HEK293 (cell line): ENCODE data around the gene BCORL1.

Experiments
- CTCF ChIA-PET: fragments of 350-600 bp; formaldehyde crosslinking; extraction: SDS; loops from one replicate; lab custom pipeline; 2021; ENCODE audit warnings: antibody characterized with exemption; lab: Yijun Ruan, JAX
- POLR2A ChIA-PET: fragments of 300-600 bp; formaldehyde crosslinking; extraction: SDS; loops from one replicate; lab custom pipeline; 2020; ENCODE audit warnings: antibody characterized with exemption, inconsistent platforms; lab: Yijun Ruan, JAX
- H3K27ac ChIP-seq: fragments of 200-500 bp; sonication (Bioruptor generic); 2 replicates; pipeline ENCODE4 v1.5.1; 2014; ENCODE audit warnings: low read depth, low read length, control low read depth, inconsistent platforms; ENCODE audit errors: extremely low read depth
- H3K36me3 ChIP-seq, 2 experiments: fragments of 200-500 bp in 1 of 2; sonication (Bioruptor generic) in 1 of 2; 1 replicate in 1 of 2; 2 replicates in 1 of 2; pipeline ENCODE4 v1.5.1; 2014 to 2017; ENCODE audit warnings: inconsistent platforms in 2 of 2, low read length in 2 of 2; ENCODE audit not compliant: control insufficient read depth in 2 of 2, insufficient read depth in 1 of 2
- H3K4me1 ChIP-seq: fragments of 200-500 bp; sonication (Bioruptor generic); 2 replicates; pipeline ENCODE4 v1.5.1; 2014; ENCODE audit warnings: mild to moderate bottlenecking, low read length, inconsistent platforms; ENCODE audit not compliant: control insufficient read depth, insufficient read depth
- H3K4me3 ChIP-seq: 2 replicates; pipeline ENCODE4 v1.5.1; 2011; ENCODE audit warnings: low read depth, mild to moderate bottlenecking, control low read depth, low read length, moderate library complexity
- H3K9me3 ChIP-seq: fragments of 200-500 bp; sonication (Bioruptor generic); 2 replicates; pipeline ENCODE4 v1.5.1; 2014; ENCODE audit warnings: low read depth, low read length, inconsistent platforms; ENCODE audit not compliant: control insufficient read depth, insufficient read depth
- CTCF ChIP-seq: fragments of 450-650 bp; formaldehyde crosslinking; IDR thresholded peaks from 2 replicates; pipeline ENCODE4 v1.5.1; 2016; ENCODE audit warnings: missing biosample characterization, missing genetic modification characterization
- EGR2 ChIP-seq: fragments of 450-650 bp; formaldehyde crosslinking; IDR thresholded peaks from 2 replicates; pipeline ENCODE4 v1.5.1; 2016; ENCODE audit warnings: low read depth, missing biosample characterization, missing genetic modification characterization
- MYNN ChIP-seq: fragments of 450-650 bp; formaldehyde crosslinking; IDR thresholded peaks from 2 replicates; pipeline ENCODE4 v1.5.1; 2016; ENCODE audit warnings: missing biosample characterization, missing genetic modification characterization, borderline replicate concordance
- MZF1 ChIP-seq: fragments of 450-650 bp; formaldehyde crosslinking; IDR thresholded peaks from 2 replicates; pipeline ENCODE4 v1.5.1; 2017; ENCODE audit warnings: missing biosample characterization, missing genetic modification characterization, borderline replicate concordance
- RBAK ChIP-seq: fragments of 450-650 bp; formaldehyde crosslinking; IDR thresholded peaks from 2 replicates; pipeline ENCODE4 v1.5.1; 2016; ENCODE audit warnings: missing biosample characterization, missing genetic modification characterization
- REPIN1 ChIP-seq: fragments of 450-650 bp; formaldehyde crosslinking; IDR thresholded peaks from 2 replicates; pipeline ENCODE4 v1.5.1; 2017; ENCODE audit warnings: missing biosample characterization, missing genetic modification characterization, low read depth
- SALL2 ChIP-seq: fragments of 450-650 bp; formaldehyde crosslinking; IDR thresholded peaks from 2 replicates; pipeline ENCODE4 v1.5.0; 2017; ENCODE audit warnings: missing biosample characterization, mild to moderate bottlenecking, missing genetic modification characterization, borderline replicate concordance
- SCRT1 ChIP-seq: fragments of 450-650 bp; formaldehyde crosslinking; IDR thresholded peaks from 2 replicates; pipeline ENCODE4 v1.5.1; 2016; ENCODE audit warnings: missing biosample characterization, missing genetic modification characterization, borderline replicate concordance
- YY1 ChIP-seq: fragments of 450-650 bp; formaldehyde crosslinking; IDR thresholded peaks from 2 replicates; pipeline ENCODE4 v1.5.1; 2018; ENCODE audit warnings: missing biosample characterization, missing genetic modification characterization
- ZNF155 ChIP-seq: fragments of 450-650 bp; formaldehyde crosslinking; IDR thresholded peaks from 2 replicates; pipeline ENCODE4 v1.5.1; 2016; ENCODE audit warnings: missing biosample characterization, missing genetic modification characterization
- ZNF19 ChIP-seq: fragments of 450-650 bp; formaldehyde crosslinking; IDR thresholded peaks from 2 replicates; pipeline ENCODE4; 2016; ENCODE audit warnings: missing biosample characterization, missing genetic modification characterization, low read depth
- ZNF2 ChIP-seq: fragments of 450-650 bp; formaldehyde crosslinking; IDR thresholded peaks from 2 replicates; pipeline ENCODE4 v1.5.1; 2016; ENCODE audit warnings: missing biosample characterization, missing genetic modification characterization
- ZNF292 ChIP-seq: fragments of 450-650 bp; formaldehyde crosslinking; IDR thresholded peaks from 2 replicates; pipeline ENCODE4 v1.5.1; 2016; ENCODE audit warnings: low read depth, missing biosample characterization, missing genetic modification characterization, borderline replicate concordance
- ZNF302 ChIP-seq: fragments of 450-650 bp; formaldehyde crosslinking; IDR thresholded peaks from 2 replicates; pipeline ENCODE4 v1.5.1; 2016; ENCODE audit warnings: missing biosample characterization, missing genetic modification characterization, low read depth
- ZNF391 ChIP-seq: fragments of 450-650 bp; formaldehyde crosslinking; IDR thresholded peaks from 2 replicates; pipeline ENCODE4 v1.5.1; 2016; ENCODE audit warnings: low read depth, missing biosample characterization, missing genetic modification characterization, borderline replicate concordance
- ZNF404 ChIP-seq: fragments of 450-650 bp; formaldehyde crosslinking; IDR thresholded peaks from 2 replicates; pipeline ENCODE4 v1.5.1; 2017; ENCODE audit warnings: missing biosample characterization, missing genetic modification characterization
- ZNF416 ChIP-seq: fragments of 450-650 bp; formaldehyde crosslinking; IDR thresholded peaks from 2 replicates; pipeline ENCODE4 v1.5.1; 2016; ENCODE audit warnings: missing biosample characterization, missing genetic modification characterization
- ZNF548 ChIP-seq: fragments of 450-650 bp; formaldehyde crosslinking; IDR thresholded peaks from 2 replicates; pipeline ENCODE4 v1.5.1; 2016; ENCODE audit warnings: missing biosample characterization, missing genetic modification characterization
- ZNF558 ChIP-seq: fragments of 450-650 bp; formaldehyde crosslinking; IDR thresholded peaks from 2 replicates; pipeline ENCODE4 v1.5.1; 2016; ENCODE audit warnings: missing biosample characterization, missing genetic modification characterization
- ZNF623 ChIP-seq: fragments of 450-650 bp; formaldehyde crosslinking; IDR thresholded peaks from 2 replicates; pipeline ENCODE4 v1.5.1; 2016; ENCODE audit warnings: missing biosample characterization, missing genetic modification characterization
- ZNF645 ChIP-seq: fragments of 450-650 bp; formaldehyde crosslinking; IDR thresholded peaks from 2 replicates; pipeline ENCODE4; 2016; ENCODE audit warnings: missing biosample characterization, missing genetic modification characterization
- ZNF76 ChIP-seq: fragments of 450-650 bp; formaldehyde crosslinking; IDR thresholded peaks from 2 replicates; pipeline ENCODE4; 2016; ENCODE audit warnings: low read depth, missing biosample characterization, missing genetic modification characterization, borderline replicate concordance
- ZSCAN23 ChIP-seq: fragments of 450-650 bp; formaldehyde crosslinking; IDR thresholded peaks from 2 replicates; pipeline ENCODE4 v1.5.1; 2016; ENCODE audit warnings: missing biosample characterization, missing genetic modification characterization
- TF ChIP-seq, protein P1 (sequence below): fragments of 450-650 bp; formaldehyde crosslinking; IDR thresholded peaks from 2 replicates; pipeline ENCODE4 v1.5.1; 2016; ENCODE audit warnings: missing biosample characterization, missing genetic modification characterization
- TF ChIP-seq, protein P2 (sequence below): fragments of 450-650 bp; IDR thresholded peaks from 2 replicates; pipeline ENCODE4 v1.5.1; 2018; ENCODE audit warnings: missing biosample characterization, missing genetic modification characterization

Gene BCORL1

GRCh38 chrX:130049821-130050220 lies 67.4 kb downstream of the BCORL1 start:
- H3K4me3 ChIP-seq: no peak overlapping the region
- no peaks in the 10 kb centered on the region for H3K9me3 ChIP-seq
- POLR2A ChIA-PET: no interaction called here
- peaks cover 40 to 79% of the 10 kb centered on the region in 2 experiments for H3K36me3 ChIP-seq
- no peaks in the 10 kb centered on the region for H3K4me1 ChIP-seq
- H3K27ac ChIP-seq: no peak overlapping the region
- TF ChIP-seq CTCF (tag by site-specific recombination) (no peak), ZNF2 (tag by site-specific recombination) (no peak), SCRT1 (tag by site-specific recombination) (no peak), SALL2 (tag by site-specific recombination) (no peak), YY1 (tag by site-specific recombination) (no peak), ZSCAN23 (tag by site-specific recombination) (no peak), ZNF623 (tag by site-specific recombination) (no peak), ZNF391 (tag by site-specific recombination) (no peak), ZNF155 (no peak), ZNF302 (no peak)
- TF ChIP-seq, all 188 proteins: peak for 0
- CTCF ChIA-PET: no interaction called here

- no peak overlapping the region for H3K4me3 ChIP-seq
- no peaks in the 10 kb centered on the region for H3K9me3 ChIP-seq
- H3K27ac ChIP-seq: no peak overlapping the region
- POLR2A ChIA-PET: no interaction called here
- H3K36me3 ChIP-seq: peaks cover 27 to 79% of the 10 kb centered on the region in 2 experiments
- no peak for TF ChIP-seq MYNN (tag by site-specific recombination)
- no peak for TF ChIP-seq ZNF548
- TF ChIP-seq ZNF558 (tag by site-specific recombination): no peak
- no peak for TF ChIP-seq ZNF404 (tag by site-specific recombination)
- no peak for TF ChIP-seq ZNF19 (tag by site-specific recombination)
- TF ChIP-seq ZNF76 (tag by site-specific recombination): no peak
- TF ChIP-seq ZNF292 (tag by site-specific recombination): no peak
- no peak for TF ChIP-seq ZNF645
- TF ChIP-seq ZSCAN23 (tag by site-specific recombination): no peak
- TF ChIP-seq ZNF416 (tag by site-specific recombination): no peak
- TF ChIP-seq, protein P1, sequence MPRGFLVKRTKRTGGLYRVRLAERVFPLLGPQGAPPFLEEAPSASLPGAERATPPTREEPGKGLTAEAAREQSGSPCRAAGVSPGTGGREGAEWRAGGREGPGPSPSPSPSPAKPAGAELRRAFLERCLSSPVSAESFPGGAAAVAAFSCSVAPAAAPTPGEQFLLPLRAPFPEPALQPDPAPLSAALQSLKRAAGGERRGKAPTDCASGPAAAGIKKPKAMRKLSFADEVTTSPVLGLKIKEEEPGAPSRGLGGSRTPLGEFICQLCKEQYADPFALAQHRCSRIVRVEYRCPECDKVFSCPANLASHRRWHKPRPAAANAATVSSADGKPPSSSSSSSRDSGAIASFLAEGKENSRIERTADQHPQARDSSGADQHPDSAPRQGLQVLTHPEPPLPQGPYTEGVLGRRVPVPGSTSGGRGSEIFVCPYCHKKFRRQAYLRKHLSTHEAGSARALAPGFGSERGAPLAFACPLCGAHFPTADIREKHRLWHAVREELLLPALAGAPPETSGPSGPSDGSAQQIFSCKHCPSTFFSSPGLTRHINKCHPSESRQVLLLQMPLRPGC (tag by site-specific recombination): no peak
- TF ChIP-seq RBAK (tag by site-specific recombination): no peak
- TF ChIP-seq YY1 (tag by site-specific recombination): no peak
- TF ChIP-seq, protein P2, sequence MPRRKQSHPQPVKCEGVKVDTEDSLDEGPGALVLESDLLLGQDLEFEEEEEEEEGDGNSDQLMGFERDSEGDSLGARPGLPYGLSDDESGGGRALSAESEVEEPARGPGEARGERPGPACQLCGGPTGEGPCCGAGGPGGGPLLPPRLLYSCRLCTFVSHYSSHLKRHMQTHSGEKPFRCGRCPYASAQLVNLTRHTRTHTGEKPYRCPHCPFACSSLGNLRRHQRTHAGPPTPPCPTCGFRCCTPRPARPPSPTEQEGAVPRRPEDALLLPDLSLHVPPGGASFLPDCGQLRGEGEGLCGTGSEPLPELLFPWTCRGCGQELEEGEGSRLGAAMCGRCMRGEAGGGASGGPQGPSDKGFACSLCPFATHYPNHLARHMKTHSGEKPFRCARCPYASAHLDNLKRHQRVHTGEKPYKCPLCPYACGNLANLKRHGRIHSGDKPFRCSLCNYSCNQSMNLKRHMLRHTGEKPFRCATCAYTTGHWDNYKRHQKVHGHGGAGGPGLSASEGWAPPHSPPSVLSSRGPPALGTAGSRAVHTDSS (tag by site-specific recombination): no peak
- no peak for TF ChIP-seq EGR2 (tag by site-specific recombination)
- no peak for TF ChIP-seq REPIN1 (tag by site-specific recombination)
- no peak for TF ChIP-seq MZF1 (tag by site-specific recombination)
- no peaks in the 10 kb centered on the region for H3K4me1 ChIP-seq
- CTCF ChIA-PET: interaction anchor here (0.7 to 0.9 kb wide), 2 partner anchors 9 to 124 kb away, joined by 3 to 4 read pairs; no protein-coding TSS in a partner anchor
These were observed 68.9 kb downstream of the BCORL1 start for GRCh38 chrX:130051176-130051845.
